ENCODE data around the gene GJD3. TPM values are rescaled to one million over a fixed set of nuclear protein-coding genes. Genes with fewer than 3 reads are reported as not detected.
A peak's percentile ranks its signal among the peaks of the same experiment; 100 is the strongest.

Gene GJD3
- total RNA-seq, 1 experiment from 2014 or later = 0.33 TPM

DNA sequence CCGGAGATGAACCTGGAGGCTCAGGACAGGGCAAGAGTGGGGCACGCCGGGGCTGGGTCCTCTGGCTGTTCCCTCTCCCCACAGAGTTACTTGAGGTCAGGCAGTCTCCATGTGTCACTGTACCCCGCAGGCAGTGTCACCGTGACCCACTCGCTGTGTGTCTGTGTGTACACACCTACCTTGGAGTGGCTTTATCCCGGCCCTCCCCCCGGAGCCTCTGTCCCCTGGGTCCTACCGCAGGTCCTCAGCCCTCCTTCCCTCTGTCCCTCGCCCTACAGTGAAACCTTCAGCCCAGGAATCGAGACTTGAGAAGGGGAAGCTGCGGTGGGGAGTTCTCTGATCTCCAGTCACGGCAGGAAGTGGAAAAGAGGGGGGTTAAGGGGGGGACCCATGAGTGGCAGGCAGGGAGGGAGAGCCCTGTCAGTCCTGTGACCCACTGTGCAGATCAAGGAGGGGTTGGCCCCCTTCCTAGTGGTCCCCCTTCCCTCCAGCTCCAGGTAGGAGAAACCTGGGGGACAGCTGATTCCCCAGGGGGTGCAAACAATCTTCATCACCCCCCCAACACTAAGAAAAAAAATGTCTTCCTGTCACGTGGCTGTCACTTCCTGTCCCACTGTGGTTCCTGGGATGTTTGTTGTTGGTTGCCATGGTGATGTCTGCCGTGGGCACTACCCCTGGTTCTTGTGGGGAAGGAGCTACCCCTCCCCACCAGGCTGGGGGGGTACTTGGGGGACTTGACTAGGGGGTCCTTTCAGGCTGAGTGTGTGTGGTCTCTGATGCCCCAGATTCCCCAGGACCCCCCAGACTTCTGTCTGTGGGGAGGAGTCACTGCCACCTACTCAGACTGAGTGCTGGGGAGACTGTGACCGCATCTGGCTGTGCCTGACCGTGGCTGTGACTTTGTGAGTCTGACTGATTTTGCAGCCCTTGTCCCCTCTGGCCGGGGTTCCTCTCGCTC, 41.9 kb downstream of the GJD3 start:
- intact Hi-C loops (cut with micrococcal nuclease; ENCODE audit: unreplicated experiment) (no loop called here), in situ Hi-C loops (cut with HindIII; ENCODE audit: low pct_unique_long_range_greater_than_20kb, low sequenced_read_pairs) (no loop called here)
- Histone ChIP-seq H3K27ac (ENCODE audit: low read length) (peak overlapping the region; percentile 95), H3K4me1 (ENCODE audit: control insufficient read depth, insufficient read depth, low read length) (peaks cover 76% of the 10 kb centered on the region), H3K9me3 (ENCODE audit: control insufficient read depth, insufficient read depth, low read depth, low read length) (no peaks in the 10 kb centered on the region), H3K27me3 (ENCODE audit: control insufficient read depth, insufficient read depth, low read length) (no peaks in the 10 kb centered on the region), H3K4me3 (ENCODE audit: low read depth in 2 of 2, low read length in 2 of 2) (peak overlapping the region; percentile 20 to 87), H3K36me3 (ENCODE audit: control insufficient read depth, insufficient read depth, low read length) (no peaks in the 10 kb centered on the region; the same call in 1 of the 2 replicates)
- no peak for DNase-seq (ENCODE audit: low read depth, low spot score)
- ATAC-seq = peak; percentile 17; the same call in 1 of the 2 replicates
- TF ChIP-seq TCF7L2 (IDR thresholded peaks at IDR 0.05; ENCODE audit: low read depth, low read length) (0 out of 2 replicates have a peak, but pooled peaks have one; percentile 47), POLR2AphosphoS5 (IDR thresholded peaks at IDR 0.05; ENCODE audit: low read depth, low read length) (no peak)
- CTCF ChIA-PET = interaction anchor here (0.9 kb wide), 1 partner anchor 13 kb away, joined by 3 read pairs; no protein-coding TSS in a partner anchor
- POLR2A ChIA-PET = interaction anchor here (0.7 kb wide), 2 partner anchors 11 to 28 kb away, joined by 3 to 4 read pairs; no protein-coding TSS in a partner anchor
- no TSS peak for BruUV-seq (replicated peaks)

DNA sequence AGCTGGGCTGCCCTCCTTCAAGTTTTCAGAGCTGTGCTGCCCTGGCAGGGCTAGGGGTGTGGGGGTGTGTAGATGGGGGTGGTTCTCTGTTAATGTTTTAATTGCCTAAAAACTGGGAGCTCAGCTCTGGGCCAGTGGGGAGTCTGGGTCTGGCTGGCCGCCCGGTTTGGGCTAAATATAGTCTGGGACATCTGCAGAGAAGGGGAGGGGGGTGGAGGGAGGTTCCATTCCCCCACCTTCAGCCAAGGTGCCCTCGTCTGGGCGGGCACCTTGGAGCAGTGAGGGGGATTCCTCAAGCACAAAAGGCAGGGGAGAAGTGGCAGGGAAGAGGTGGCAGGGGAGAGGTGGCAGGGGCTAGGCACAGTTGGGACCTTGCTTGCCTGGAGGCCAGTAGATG, 42.6 kb downstream of the GJD3 start:
- no TSS peak for BruUV-seq (replicated peaks)
- Histone ChIP-seq H3K4me3 (ENCODE audit: low read depth in 2 of 2, low read length in 2 of 2) (peak overlapping the region; percentile 20 to 87), H3K27me3 (ENCODE audit: control insufficient read depth, insufficient read depth, low read length) (no peaks in the 10 kb centered on the region), H3K9me3 (ENCODE audit: control insufficient read depth, insufficient read depth, low read depth, low read length) (no peaks in the 10 kb centered on the region), H3K36me3 (ENCODE audit: control insufficient read depth, insufficient read depth, low read length) (no peaks in the 10 kb centered on the region; the same call in 1 of the 2 replicates), H3K4me1 (ENCODE audit: control insufficient read depth, insufficient read depth, low read length) (peaks cover 75% of the 10 kb centered on the region), H3K27ac (ENCODE audit: low read length) (peak overlapping the region; percentile 95)
- in situ Hi-C loops (cut with HindIII; ENCODE audit: low pct_unique_long_range_greater_than_20kb, low sequenced_read_pairs) (no loop called here), intact Hi-C loops (cut with micrococcal nuclease; ENCODE audit: unreplicated experiment) (no loop called here)
- ChIA-PET CTCF (interaction anchor here (0.9 kb wide), 1 partner anchor 12 kb away, joined by 3 read pairs; no protein-coding TSS in a partner anchor), POLR2A (interaction anchor here (0.7 to 1.0 kb wide), 2 partner anchors 15 to 28 kb away, joined by 3 read pairs; no protein-coding TSS in a partner anchor)
- TF ChIP-seq SIN3A (IDR thresholded peaks at IDR 0.05; ENCODE audit: borderline replicate concordance, insufficient read depth, low read depth, low read length) (no peak), TCF7L2 (IDR thresholded peaks at IDR 0.05; ENCODE audit: low read depth, low read length) (no peak), POLR2AphosphoS5 (IDR thresholded peaks at IDR 0.05; ENCODE audit: low read depth, low read length) (no peak)
- TF ChIP-seq, protein P1, sequence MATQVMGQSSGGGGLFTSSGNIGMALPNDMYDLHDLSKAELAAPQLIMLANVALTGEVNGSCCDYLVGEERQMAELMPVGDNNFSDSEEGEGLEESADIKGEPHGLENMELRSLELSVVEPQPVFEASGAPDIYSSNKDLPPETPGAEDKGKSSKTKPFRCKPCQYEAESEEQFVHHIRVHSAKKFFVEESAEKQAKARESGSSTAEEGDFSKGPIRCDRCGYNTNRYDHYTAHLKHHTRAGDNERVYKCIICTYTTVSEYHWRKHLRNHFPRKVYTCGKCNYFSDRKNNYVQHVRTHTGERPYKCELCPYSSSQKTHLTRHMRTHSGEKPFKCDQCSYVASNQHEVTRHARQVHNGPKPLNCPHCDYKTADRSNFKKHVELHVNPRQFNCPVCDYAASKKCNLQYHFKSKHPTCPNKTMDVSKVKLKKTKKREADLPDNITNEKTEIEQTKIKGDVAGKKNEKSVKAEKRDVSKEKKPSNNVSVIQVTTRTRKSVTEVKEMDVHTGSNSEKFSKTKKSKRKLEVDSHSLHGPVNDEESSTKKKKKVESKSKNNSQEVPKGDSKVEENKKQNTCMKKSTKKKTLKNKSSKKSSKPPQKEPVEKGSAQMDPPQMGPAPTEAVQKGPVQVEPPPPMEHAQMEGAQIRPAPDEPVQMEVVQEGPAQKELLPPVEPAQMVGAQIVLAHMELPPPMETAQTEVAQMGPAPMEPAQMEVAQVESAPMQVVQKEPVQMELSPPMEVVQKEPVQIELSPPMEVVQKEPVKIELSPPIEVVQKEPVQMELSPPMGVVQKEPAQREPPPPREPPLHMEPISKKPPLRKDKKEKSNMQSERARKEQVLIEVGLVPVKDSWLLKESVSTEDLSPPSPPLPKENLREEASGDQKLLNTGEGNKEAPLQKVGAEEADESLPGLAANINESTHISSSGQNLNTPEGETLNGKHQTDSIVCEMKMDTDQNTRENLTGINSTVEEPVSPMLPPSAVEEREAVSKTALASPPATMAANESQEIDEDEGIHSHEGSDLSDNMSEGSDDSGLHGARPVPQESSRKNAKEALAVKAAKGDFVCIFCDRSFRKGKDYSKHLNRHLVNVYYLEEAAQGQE (IDR thresholded peaks at IDR 0.05; ENCODE audit: insufficient read depth in 1 of 2, low read depth in 2 of 2, low read length in 1 of 2) = no peak
- TF ChIP-seq, protein P2, sequence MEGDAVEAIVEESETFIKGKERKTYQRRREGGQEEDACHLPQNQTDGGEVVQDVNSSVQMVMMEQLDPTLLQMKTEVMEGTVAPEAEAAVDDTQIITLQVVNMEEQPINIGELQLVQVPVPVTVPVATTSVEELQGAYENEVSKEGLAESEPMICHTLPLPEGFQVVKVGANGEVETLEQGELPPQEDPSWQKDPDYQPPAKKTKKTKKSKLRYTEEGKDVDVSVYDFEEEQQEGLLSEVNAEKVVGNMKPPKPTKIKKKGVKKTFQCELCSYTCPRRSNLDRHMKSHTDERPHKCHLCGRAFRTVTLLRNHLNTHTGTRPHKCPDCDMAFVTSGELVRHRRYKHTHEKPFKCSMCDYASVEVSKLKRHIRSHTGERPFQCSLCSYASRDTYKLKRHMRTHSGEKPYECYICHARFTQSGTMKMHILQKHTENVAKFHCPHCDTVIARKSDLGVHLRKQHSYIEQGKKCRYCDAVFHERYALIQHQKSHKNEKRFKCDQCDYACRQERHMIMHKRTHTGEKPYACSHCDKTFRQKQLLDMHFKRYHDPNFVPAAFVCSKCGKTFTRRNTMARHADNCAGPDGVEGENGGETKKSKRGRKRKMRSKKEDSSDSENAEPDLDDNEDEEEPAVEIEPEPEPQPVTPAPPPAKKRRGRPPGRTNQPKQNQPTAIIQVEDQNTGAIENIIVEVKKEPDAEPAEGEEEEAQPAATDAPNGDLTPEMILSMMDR (IDR thresholded peaks at IDR 0.05) = no peak
- ATAC-seq = no peak
- DNase-seq (ENCODE audit: low read depth, low spot score) = no peak
